Aorta (tissue), 5 donors: ENCODE measurements around the gene TEKTIP1. TPM values are rescaled to one million over a fixed set of nuclear protein-coding genes. Genes with fewer than 3 reads are reported as not detected.
"Not testable (repeated sequence)": the region's sequence is repeated elsewhere in the genome, so short reads cannot be mapped to it uniquely, and the experiment has no call there.

Source experiments
- ATAC-seq: fragments of 200-7000 bp; cut with Tn5 transposase; one replicate; pipeline ENCODE4 v1.9.1; 2022; ENCODE audit warnings: moderate library complexity; ENCODE audit not compliant: low FRiP score
- DNase-seq, 2 donors: peaks; one replicate each; pipeline ENCODE4 v3.0.0-alpha.2; 2020
- H3K27ac ChIP-seq, 2 donors: one replicate each; pipeline ENCODE4 v1.5.1; 2013; ENCODE audit warnings: low read length in 2 of 2, mild to moderate bottlenecking in 2 of 2, moderate library complexity in 2 of 2, control low read depth in 1 of 2, inconsistent platforms in 1 of 2, low read depth in 1 of 2
- H3K27me3 ChIP-seq, 2 donors: one replicate each; pipeline ENCODE4 v1.6.1; 2013; ENCODE audit warnings: control low read depth in 1 of 2, low read length in 1 of 2, mild to moderate bottlenecking in 1 of 2, moderate library complexity in 1 of 2; ENCODE audit not compliant: insufficient read depth in 2 of 2, control insufficient read depth in 1 of 2
- H3K36me3 ChIP-seq, 2 donors: one replicate each; pipeline ENCODE4 v1.6.1; 2013; ENCODE audit warnings: control low read depth in 1 of 2, low read length in 1 of 2, mild to moderate bottlenecking in 1 of 2; ENCODE audit not compliant: insufficient read depth in 2 of 2, control insufficient read depth in 1 of 2
- H3K4me1 ChIP-seq, 2 donors: one replicate each; pipeline ENCODE4 v1.6.1; 2013; ENCODE audit warnings: low read length in 2 of 2, control low read depth in 1 of 2, mild to moderate bottlenecking in 1 of 2, moderate library complexity in 1 of 2; ENCODE audit not compliant: insufficient read depth in 2 of 2, control insufficient read depth in 1 of 2
- H3K4me3 ChIP-seq, 2 donors: one replicate each; pipeline ENCODE4 v1.5.1; 2013; ENCODE audit warnings: low read length in 2 of 2, control low read depth in 1 of 2, mild to moderate bottlenecking in 1 of 2
- H3K9me3 ChIP-seq: one replicate; pipeline ENCODE4 v1.6.1; 2013; ENCODE audit warnings: mild to moderate bottlenecking, low read length; ENCODE audit not compliant: control insufficient read depth
- WGBS, 2 donors: extraction: QIAGEN DNeasy Blood & Tissue Kit; methylation state at CpG; one replicate each; pipeline ENCODE4 v1.1.7; 2013; 5-methylcytosine and 5-hydroxymethylcytosine counted together
- intact Hi-C, 2 donors: fragments of 100-400 bp; cut with DNase I; formaldehyde crosslinking; loops; one replicate each; pipeline versions ENCODE4 v1.14.2 to v1.15.0; 2022
- polyA plus RNA-seq, 2 donors: library from polyadenylated mRNA; stranded (reverse); fragments of 200-250 nt; gene quantifications; one replicate each; pipeline ENCODE4 v1.2.3, GENCODE V29; 2013
- total RNA-seq, 2 donors: library from RNA; stranded (reverse); fragmentation: NEBNext Ultra II Directional; extraction: Animal tissue kit (Norgen Biotek cat#: 25700); gene quantifications; one replicate each; pipeline ENCODE4 v1.2.1, GENCODE V29; 2021
- donor health status: healthy with polysubstance abuse.
- donor health status: Bipolar disorder and iron deficiency.
- donor health status: DM: no; HTN: no; CAD: no.
- donor health status: DM: no; HTN: no; CAD: no.
- donor health status: DM: yes; HTN: yes; CAD: no.

Gene TEKTIP1
- total and polyA plus RNA-seq, 4 donors = 0.46 to 2.4 (median 1.8) TPM; not detected in 1

DNA sequence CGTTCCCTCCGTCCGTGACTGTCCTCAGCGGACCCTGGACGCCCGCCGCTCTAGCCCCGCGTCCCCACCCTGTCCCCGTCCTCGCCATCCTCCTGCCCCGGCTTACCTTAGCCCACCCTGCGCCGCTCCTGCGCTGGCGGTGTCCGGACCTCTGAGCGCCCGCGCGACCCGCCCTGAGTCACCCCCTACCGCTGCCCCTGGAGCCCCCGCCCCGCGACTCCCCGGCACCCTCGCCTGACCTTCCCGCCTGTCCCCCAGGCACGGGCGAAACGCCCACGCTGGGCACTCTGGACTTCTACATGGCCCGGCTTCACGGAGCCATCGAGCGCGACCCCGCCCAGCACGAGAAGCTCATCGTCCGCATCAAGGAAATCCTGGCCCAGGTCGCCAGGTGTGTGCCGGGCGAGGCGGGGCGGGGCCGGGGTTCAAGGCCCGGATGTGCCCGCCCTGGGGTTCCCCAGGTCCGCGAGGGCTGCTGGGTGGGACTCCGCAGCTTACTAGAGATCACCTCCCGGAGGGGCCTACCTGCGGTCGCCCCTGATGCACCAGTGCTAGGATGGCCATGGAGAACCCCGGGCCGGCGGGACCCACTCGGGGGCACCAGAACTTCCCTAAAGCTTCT is 38.9 kb downstream of the TEKTIP1 start:
- Histone ChIP-seq H3K27me3 (no peaks in the 10 kb centered on the region), H3K4me1 (peaks cover 0 to 4% of the 10 kb centered on the region in 2 donors), H3K4me3 (no peak overlapping the region), H3K27ac (no peak overlapping the region), H3K36me3 (no peaks in the 10 kb centered on the region), H3K9me3 (no peaks in the 10 kb centered on the region)
- peak in 1 of 2 donors; percentile 56 for DNase-seq
- WGBS, 2 donors = 89 to 91% methylated on average over 54 to 60 of the region's 60 CpGs
- intact Hi-C loops = no loop called here
- no peak for ATAC-seq

DNA sequence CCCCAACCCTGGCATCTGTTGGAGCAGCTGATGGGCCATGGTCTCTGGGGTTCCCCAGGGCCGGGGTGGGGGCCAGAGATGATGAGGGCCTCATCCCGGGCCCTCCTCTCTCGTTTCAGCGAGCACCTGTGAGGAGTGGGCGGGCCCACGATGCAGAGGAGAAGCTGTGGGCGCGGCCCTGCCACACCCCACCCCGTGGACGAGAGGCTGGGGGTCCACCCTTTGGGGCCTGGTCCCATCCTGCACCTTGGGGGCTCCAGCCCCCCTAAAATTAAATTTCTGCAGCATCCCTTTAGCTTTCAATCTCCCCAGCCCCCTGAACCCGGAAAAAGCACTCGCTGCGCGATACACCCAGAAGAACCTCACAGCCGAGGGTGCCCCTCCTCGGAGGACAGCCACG is 39.4 kb downstream of the TEKTIP1 start:
- Histone ChIP-seq H3K4me3 (no peak overlapping the region), H3K9me3 (no peaks in the 10 kb centered on the region), H3K27me3 (no peaks in the 10 kb centered on the region), H3K36me3 (no peaks in the 10 kb centered on the region), H3K27ac (no peak overlapping the region), H3K4me1 (peaks cover 0 to 4% of the 10 kb centered on the region in 2 donors)
- 87 to 89% methylated on average over 17 of the region's 17 CpGs for WGBS, 2 donors
- no peak for ATAC-seq
- no peak for DNase-seq
- intact Hi-C loops = no loop called here

- DNase-seq (no peak), ATAC-seq (no peak)
- intact Hi-C loops = no loop called here
- 27 to 31% methylated on average over 11 of the region's 11 CpGs for WGBS, 2 donors
- no peak overlapping the region for H3K27ac ChIP-seq
- no peaks in the 10 kb centered on the region for H3K9me3 ChIP-seq
- H3K4me1 ChIP-seq = peaks cover 0 to 4% of the 10 kb centered on the region in 2 donors
- no peak overlapping the region for H3K4me3 ChIP-seq
- H3K36me3 ChIP-seq = no peaks in the 10 kb centered on the region
- no peaks in the 10 kb centered on the region for H3K27me3 ChIP-seq
Measured at GRCh38 chr19:3580156-3580934, 41.4 kb downstream of the TEKTIP1 start.

- not testable (repeated sequence) for H3K27ac ChIP-seq
Measured at GRCh38 chr19:3581792-3582191, 42.8 kb downstream of the TEKTIP1 start.

DNA sequence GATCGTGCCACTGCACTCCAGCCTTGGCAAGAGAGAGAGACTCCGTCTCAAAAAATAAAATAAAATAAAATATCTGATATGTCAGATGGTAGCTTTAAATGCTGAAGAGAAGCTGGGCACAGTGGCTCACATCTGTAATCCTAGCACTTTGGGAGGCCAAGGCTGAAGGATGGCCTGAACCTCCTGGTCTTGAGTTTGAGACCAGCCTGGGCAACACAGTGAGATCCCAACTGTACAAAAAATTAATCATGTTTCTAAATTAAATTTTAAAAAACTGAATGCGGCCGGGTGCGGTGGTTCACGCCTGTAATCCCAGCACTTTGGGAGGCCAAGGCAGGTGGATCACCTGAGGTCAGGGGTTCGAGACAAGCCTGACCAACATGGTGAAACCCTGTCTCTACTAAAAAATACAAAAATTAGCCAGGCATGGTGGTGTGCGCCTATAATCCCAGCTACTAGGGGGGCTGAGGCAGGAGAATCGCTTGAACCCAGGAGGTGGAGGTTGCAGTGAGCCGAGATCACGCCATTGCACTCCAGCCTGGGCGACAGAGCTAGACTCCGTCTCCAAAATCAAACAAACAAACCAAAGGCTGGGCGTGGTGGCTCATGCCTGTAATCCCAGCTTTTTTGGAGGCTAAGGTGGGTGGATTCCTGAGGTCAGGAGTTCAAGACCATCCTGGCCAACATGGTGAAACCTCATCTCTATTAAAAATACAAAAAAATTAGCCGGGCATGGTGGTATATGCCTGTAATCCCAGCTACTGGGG is 45.2 kb downstream of the TEKTIP1 start:
- WGBS, 2 donors = 84 to 86% methylated on average over 15 of the region's 15 CpGs
- H3K27ac ChIP-seq, H3K27me3 ChIP-seq, DNase-seq, intact Hi-C loops, H3K36me3 ChIP-seq, H3K9me3 ChIP-seq, H3K4me3 ChIP-seq, H3K4me1 ChIP-seq, ATAC-seq: not testable (repeated sequence)

More at GRCh38 chr19:3581792-3582191, 42.8 kb downstream of the TEKTIP1 start:
- ATAC-seq, H3K4me1 ChIP-seq, H3K9me3 ChIP-seq, H3K36me3 ChIP-seq, H3K4me3 ChIP-seq, DNase-seq, H3K27me3 ChIP-seq, intact Hi-C loops: not testable (repeated sequence)
- 95% methylated on average over 4 of the region's 4 CpGs for WGBS, 2 donors

- peak within 1 kb of the TSS; percentile 6 to 27 for H3K4me3 ChIP-seq
- peak in 1 of 2 donors; percentile 55 for DNase-seq
- H3K27ac ChIP-seq = no peak within 1 kb of the TSS
- H3K4me1 ChIP-seq = peaks cover 0 to 1% of the 10 kb centered on the region in 2 donors
- intact Hi-C loops = loop anchor here (2.0 kb wide), 1 partner anchor 33 kb away; no protein-coding TSS in a partner anchor
- H3K36me3 ChIP-seq = no peaks in the 10 kb centered on the region
- no peak for ATAC-seq
- WGBS, 2 donors = 4 to 6% methylated on average over 50 to 84 of the region's 84 CpGs
- H3K27me3 ChIP-seq = no peaks in the 10 kb centered on the region
- no peaks in the 10 kb centered on the region for H3K9me3 ChIP-seq
Measured at GRCh38 chr19:3585301-3586126, 46.5 kb downstream of the TEKTIP1 start, which contains the start of gene GIPC3. Gene GIPC3, plus strand, starts transcription at chr19:3585478. Its CDS starts 120 bp downstream, at chr19:3585598.

GRCh38 chr19:3586127-3586626 is 47.2 kb downstream of the TEKTIP1 start:
- no peak overlapping the region for H3K4me3 ChIP-seq
- no peak for DNase-seq
- no peaks in the 10 kb centered on the region for H3K27me3 ChIP-seq
- H3K36me3 ChIP-seq = no peaks in the 10 kb centered on the region
- intact Hi-C loops = loop anchor here (2.0 kb wide), 1 partner anchor 33 kb away; no protein-coding TSS in a partner anchor
- H3K4me1 ChIP-seq = no peaks in the 10 kb centered on the region
- H3K27ac ChIP-seq = no peak overlapping the region
- 25 to 35% methylated on average over 16 of the region's 16 CpGs for WGBS, 2 donors
- ATAC-seq = no peak
- no peaks in the 10 kb centered on the region for H3K9me3 ChIP-seq
